NCI-H446 (cell line): ENCODE results near the gene TMEM191B.
"Not testable (repeated sequence)": the region's sequence is repeated elsewhere in the genome, so short reads cannot be mapped to it uniquely, and the experiment has no call there.

Experiments used
- DNase-seq, 2 experiments: peaks; one replicate each; lab custom pipeline; 2025; lab: John Stamatoyannopoulos, UW

Gene TMEM191B

GRCh38 chr22:18527752-18528596, at the start of gene TMEM191B:
Gene TMEM191B (plus strand): TSS chr22:18527802. CDS start chr22:18527981, 179 bp downstream.
- DNase-seq, result not testable (repeated sequence)

- not testable (repeated sequence) for DNase-seq
These were observed 31.4 kb upstream of the TMEM191B start for GRCh38 chr22:18496227-18496626.

DNA sequence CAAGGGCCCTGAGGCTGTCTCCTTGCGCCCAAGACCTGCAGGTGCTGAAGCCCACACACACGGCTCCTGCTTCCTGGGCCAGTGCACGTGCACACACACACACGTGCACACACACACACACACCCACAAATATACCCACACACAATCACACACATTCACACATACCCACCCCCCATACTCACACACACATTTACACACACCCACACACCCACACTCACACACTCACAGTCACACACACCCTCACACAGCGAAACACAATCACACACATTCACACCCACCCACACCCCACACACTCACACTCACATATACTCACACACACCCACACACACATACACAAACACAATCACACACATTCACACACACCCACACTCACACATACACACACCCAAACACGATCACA, 16.3 kb upstream of the TMEM191B start:
- not testable (repeated sequence) for DNase-seq

GRCh38 chr22:18512378-18512777, 15.2 kb upstream of the TMEM191B start:
- DNase-seq, result not testable (repeated sequence)

- not testable (repeated sequence) for DNase-seq
These were observed 14.1 kb upstream of the TMEM191B start for GRCh38 chr22:18513454-18513853.

DNA sequence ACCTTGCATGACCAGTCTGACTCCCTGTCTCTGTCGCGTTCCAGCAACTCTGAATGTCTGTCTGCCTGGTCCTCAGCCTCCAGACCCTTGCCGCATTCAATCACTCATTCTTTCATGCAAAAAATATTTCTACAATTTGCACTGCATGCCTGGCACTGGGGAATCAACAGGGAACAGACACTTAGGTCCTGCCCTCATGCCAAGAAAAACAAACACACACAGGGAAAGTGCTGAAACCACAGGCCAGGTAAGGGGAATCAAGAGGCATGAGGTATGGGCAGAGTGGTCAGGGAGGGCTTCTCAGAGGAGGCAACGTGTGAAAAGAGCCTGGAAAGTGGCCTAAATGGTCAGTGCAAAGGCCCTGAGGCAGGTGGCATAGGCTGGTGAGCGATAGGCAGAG, 9.5 kb upstream of the TMEM191B start, which contains the start of gene GGTLC3:
TSS of gene GGTLC3 (minus strand) at position 101 of the 400 bp plus-strand sequence. CDS start 264 bp downstream, outside the sequence.
- DNase-seq, result not testable (repeated sequence)

GRCh38 chr22:18522762-18523161, 4.8 kb upstream of the TMEM191B start:
- not testable (repeated sequence) for DNase-seq

DNA sequence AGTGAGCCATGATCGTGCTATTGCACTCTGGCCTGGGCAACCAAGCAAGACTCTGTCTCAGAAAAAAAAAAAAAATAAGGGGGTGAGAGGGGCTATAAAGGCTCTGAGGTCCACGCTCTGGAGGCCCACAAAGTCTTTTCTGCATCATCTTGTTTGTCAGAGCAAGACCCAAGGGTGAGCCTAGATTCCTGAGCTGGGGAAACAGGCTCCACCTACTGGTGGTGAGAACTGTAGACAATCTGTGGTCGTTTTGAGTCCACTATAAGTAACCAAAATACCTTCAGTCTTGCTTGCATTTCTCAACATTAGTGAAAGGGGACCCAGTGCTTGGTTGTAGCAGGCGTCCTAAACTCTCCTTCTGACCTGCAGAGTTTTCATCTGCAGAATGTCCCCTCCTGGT, 4.3 kb upstream of the TMEM191B start:
- DNase-seq, result not testable (repeated sequence)

DNA sequence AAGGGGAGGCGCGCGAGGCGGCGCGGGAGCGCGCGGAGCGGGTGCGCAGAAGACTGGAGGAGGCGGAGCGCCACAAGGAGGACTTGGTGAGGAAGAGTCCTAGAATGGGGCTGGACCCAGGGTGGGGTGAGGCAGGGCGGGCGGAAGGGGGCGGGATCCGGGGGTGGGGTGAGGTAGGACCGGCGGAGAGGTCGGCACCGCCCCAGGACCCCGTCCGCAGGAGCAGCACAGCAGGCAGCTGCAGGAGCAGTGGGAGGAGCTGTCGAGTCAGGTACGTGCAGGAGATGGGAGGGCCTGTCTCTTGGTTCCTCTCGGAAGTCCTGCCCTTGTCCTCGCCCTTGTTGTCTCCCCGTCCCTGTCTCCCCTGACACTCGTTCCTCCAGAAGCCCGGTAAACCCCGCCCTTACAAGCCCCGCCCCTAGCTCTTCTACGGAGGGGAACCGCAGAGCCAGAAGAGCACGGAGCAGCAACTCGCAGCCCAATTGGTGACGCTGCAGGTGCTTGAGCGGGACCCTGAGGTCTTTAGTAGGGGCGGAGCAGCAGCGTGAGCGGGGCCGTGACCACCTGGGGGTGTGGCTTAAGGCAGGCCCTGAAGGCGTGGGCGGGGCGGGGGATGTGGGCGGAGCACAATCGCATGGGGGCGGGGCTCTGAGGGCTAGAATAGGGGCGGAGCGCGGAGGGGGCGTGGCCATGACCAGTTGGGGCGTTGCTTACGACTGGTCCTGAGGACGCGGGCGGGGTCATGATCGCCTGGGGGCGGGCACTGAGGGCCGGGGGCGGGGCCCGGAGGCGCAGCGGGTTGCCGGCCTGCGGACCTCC, 1.2 kb downstream of the TMEM191B start:
- not testable (repeated sequence) for DNase-seq

DNA sequence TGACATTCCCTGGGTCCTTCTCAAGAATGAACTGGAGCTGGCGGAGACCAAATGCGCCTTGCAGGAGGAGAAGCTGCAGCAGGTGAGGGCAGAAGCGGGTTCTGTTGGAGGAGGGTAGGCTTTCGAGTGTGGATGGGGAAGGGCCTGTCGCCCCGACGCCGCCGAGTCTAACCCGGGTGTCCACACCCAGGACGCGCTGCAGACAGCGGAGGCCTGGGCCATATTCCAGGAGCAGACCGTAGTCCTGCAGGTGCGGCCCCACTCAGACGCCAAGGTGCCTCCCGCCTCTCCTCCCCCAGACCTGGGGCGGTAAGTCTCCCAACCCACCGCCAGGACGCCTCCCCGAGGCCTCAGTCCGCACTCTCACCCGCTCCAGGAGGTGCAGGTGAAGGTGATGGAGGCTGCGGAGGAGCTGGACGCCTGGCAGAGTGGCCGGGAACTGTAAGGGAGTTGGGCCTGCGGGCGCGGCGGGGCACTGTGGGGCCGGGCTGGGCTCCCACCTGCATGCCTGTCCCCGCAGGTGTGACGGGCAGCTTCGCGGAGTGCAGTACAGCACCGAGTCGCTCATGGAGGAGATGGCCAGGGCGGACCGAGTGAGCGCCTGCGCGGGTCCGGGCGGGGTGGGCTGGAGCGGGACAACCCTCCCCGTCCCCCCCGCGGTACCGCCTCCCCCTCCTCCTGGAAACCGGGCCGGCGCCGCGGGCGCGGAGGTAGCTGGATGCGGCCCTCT, 2.0 kb downstream of the TMEM191B start:
- DNase-seq, result not testable (repeated sequence)

DNA sequence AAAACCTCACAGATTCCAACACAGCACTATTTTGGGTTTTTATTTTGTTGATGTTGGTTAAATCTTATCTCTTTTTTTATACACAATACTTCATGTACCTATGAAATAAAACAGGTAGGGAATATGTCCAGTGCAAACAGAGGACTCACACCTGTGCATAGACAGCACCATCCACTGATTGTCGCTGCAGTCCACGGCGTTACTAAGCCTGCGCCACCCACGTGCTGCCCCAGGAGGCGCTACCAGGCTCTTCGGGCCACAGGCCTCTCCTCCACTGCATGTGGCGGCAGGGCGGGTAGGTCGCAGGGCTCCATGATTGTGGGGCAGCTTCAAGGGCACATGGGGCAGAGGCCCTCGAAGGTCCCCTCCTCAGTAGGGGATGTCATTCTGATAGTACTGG, 6.0 kb downstream of the TMEM191B start:
- not testable (repeated sequence) for DNase-seq

DNA sequence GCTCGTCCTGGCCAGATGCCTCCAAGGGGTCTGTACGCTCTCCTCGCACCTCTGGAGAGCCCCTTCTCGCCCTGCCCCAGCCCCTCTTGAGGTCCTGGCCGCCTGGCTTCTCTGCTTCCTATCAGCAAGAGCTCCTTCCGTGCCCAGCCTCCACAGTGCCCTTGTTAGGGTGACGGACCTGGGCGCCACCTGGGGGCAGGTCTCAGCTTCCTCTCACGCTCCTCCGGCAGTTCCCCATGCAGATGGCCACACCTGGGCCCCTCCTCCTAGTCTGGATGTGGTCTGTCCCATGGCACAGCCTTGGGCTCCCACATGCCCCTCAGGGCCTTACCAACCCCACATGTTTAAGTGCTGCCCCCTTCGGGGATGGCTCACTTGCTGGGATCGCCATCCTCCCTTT, 6.7 kb downstream of the TMEM191B start:
- DNase-seq, result not testable (repeated sequence)

- DNase-seq, result not testable (repeated sequence)
These were observed 12.4 kb downstream of the TMEM191B start for GRCh38 chr22:18539994-18540393.

- not testable (repeated sequence) for DNase-seq
These were observed 15.8 kb downstream of the TMEM191B start for GRCh38 chr22:18543400-18543799.

DNA sequence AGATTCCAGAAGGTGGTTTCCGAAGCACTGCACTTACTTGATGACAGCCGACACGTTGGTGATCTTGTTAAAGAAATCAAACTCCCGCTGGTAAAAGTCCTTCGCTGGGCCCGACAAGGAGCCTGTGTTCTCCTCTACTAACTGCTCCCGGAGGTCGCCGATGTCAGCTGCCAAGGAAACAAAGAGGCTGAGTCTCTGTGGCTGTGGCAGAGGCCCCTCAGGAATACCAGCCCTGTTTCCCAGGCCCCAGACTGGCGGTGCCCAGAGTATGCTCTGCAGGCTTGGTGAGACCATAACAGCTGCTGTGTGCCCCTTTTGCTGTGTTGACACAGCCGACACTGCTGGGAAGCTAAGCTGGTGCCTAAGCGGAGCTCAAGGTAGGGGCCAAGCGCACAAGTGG, 17.0 kb downstream of the TMEM191B start:
- not testable (repeated sequence) for DNase-seq

DNA sequence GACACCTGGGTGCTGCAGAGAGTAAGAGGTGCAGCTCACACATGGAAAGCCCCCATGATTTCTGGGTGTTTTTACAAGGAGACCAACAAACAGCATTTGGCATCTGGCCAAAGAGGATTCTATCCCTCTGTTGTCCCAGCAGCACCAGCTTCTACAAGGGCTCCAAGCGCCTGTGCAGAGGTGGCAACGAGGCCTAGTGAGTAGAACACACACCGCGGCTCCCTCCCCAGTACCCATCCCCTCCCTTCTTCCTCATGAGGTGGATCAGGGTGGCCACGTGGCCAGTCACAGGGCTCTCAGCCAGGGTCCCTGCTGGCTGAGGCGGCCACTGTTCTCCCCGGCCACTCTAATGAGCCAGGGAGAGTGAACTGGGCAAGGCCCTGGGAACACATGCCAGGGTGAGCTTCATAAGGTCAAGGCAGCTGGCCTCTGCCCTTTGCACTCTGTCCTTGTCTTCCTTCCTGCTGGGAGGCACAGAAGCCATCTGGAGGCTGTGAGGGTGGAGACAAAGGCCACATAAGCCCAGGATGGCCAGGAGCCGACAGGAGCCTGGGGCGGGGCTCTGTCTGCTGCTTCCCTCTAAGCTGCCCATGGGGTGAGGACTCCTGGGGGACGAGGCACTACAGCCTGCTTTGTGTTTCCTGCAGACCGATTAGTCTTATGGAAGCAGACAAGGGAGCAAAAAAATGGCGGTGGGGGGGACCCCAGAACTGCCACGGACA, 22.0 kb downstream of the TMEM191B start:
- DNase-seq, result not testable (repeated sequence)

DNA sequence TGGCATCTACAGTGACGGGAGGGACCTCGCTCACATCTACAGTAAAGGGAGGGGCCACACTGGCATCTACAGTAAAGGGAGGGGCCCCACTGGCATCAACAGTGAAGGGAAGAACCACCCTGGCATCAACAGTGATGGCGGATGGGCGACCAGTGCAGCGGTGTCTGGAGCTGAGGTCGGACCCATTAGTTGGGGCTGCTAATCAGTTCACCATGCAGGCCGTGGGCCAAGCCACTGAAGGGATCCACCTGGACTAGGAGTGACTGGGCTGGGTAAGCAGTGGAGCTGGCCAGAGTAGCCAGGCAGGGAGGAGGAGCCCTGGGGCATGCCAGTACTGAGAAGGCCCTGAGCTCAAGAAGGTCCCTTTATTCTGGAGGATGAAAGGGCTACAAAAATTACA, 23.4 kb downstream of the TMEM191B start:
- not testable (repeated sequence) for DNase-seq

DNA sequence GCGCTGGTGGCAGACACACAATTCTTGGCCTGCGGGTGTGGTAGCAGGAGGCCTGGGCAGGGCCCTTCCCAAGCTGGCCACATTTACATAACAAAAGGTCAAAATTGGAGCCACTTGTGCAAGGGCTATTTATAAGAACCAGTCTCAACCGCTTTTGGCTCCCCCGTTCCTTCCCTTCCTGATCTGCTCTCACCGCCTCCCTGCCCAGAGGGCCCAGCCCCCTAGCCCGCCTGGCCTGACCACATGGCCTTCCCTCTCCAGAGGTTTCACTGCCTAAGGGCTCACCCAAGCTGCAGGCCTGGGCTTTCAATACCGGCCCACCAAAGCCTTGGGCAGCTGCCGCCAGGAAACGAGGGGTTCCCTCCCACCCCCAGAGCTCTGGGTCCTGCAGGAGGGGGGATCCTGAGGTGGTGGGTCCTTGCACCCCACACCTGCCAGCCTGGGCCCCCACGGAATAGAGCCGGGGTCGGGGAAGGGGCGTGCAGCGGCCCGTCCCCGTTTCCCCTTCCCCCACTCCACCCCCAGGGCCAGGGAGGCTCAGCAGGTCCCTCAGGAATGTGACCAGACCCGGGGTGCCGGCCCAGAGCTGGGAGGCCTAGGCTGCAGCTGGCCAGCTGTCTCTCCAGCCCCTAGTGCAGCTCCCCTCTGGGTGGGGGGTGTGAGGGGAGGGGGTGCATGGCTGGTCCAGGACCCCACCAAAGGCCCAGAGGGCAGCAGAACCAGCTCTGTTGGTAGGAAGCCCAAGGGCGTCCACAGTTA, 25.4 kb downstream of the TMEM191B start:
- DNase-seq, result not testable (repeated sequence)

DNA sequence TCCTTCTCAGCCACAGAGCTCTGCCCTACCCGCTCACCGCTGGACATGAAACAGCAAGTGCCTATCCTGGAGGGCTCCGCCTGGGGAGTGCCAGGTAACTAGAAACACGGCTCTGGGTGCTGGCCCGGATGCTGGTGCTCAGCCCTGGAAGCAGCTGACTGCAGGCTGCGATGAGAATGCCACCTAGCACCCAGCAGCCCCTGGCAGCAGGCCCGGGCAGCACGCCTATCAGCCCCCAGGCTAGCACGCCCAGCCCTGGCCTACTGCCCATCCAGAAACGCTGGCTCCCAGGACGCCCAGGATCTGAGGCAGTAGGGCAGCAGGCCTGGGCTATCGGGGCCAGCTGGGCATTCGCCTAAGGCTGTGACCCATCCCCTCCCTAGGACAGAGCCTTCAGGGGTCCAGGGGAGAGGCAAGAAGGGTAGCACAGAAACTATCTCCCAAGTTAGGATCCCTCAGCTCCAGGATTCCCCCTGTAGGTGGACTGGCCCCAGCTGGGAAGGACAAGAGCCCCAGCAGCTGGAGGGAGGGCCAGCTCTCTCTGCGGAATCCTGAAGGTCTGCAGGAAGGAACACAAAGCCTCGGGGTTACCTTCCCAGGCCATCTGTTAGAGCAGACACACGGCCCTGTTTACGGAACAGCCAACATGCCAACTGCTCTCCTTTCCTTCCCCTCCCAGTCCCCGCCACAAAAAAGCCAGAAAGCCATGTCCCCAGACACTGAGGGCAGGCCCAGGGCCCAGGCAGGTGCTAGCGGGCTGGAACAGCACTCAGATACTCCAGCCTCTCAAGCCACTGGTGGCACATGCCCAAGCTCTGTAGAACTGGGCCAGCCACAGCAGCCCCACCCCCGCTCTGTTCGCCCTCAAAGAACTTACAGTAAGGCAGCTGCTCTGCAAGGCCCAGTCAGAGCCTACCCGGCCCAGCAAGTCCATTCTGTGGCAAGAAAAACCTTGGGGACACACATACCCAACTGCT, 27.0 kb downstream of the TMEM191B start:
- DNase-seq, result not testable (repeated sequence)
